HG03439 (cell line): ENCODE data around the gene GRIN1.

ENCODE experiments used
- ATAC-seq: cut with Tn5 transposase; IDR thresholded peaks from one replicate; pipeline ENCODE4 v1.9.1; 2021; ENCODE audit warnings: mild to moderate bottlenecking, moderate library complexity; ENCODE audit not compliant: unreplicated experiment

Gene GRIN1

DNA sequence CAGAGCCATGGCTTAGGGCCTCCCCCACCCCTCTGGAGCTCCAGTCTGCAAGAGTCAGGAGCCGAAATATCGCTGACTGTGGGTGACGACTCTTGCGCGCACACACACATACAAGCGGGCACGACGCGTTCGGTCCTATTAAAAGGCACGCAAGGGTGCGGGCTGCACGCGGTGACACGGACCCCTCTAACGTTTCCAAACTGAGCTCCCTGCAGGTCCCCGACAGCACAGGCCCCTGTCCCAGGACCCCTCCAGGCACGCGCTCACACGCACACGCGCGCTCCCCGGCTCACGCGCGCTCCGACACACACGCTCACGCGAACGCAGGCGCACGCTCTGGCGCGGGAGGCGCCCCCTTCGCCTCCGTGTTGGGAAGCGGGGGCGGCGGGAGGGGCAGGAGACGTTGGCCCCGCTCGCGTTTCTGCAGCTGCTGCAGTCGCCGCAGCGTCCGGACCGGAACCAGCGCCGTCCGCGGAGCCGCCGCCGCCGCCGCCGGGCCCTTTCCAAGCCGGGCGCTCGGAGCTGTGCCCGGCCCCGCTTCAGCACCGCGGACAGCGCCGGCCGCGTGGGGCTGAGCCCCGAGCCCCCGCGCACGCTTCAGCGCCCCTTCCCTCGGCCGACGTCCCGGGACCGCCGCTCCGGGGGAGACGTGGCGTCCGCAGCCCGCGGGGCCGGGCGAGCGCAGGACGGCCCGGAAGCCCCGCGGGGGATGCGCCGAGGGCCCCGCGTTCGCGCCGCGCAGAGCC is at the start of gene GRIN1:
Gene GRIN1, plus strand, starts transcription at position 433 of the 746 bp plus-strand sequence. CDS start 333 bp downstream, outside the sequence.
- ATAC-seq, result no peak

GRCh38 chr9:137089232-137089947 is 49.6 kb upstream of the GRIN1 start:
- ATAC-seq, result no peak

GRCh38 chr9:137095664-137096517 is 43.1 kb upstream of the GRIN1 start:
- peak; percentile 83 for ATAC-seq

- ATAC-seq, result no peak
Observed at GRCh38 chr9:137096785-137097546, 42.0 kb upstream of the GRIN1 start.

- no peak for ATAC-seq
Observed at GRCh38 chr9:137097761-137098462, 41.0 kb upstream of the GRIN1 start.

GRCh38 chr9:137099231-137099630 is 39.7 kb upstream of the GRIN1 start:
- no peak for ATAC-seq

DNA sequence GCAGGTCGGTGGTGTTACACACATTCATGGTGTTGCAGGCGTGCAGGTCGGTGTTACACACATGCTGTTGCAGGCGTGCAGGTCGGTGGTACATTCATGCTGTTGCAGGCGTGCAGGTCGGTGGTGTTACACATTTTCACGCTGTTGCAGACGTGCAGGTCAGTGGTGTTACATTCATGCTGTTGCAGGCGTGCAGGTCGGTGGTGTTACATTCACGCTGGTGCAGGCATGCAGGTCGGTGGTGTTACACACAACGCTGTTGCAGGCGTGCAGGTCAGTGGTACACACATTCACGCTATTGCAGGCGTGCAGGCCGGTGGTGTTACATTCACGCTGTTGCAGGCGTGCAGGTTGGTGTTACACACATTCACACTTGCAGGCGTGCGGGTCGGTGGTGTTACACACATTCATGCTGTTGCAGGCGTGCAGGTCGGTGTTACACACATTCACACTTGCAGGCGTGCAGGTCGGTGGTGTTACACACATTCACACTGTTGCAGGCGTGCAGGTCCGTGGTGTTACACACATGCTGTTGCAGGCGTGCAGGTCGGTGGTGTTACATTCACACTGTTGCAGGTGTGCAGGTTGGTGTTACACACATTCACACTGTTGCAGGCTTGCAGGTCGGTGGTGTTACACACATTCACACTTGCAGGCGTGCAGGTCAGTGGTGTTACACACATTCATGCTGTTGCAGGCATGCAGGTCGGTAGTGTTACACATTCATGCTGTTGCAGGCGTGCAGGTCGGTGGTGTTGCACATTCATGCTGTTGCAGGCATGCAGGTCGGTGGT is 35.6 kb upstream of the GRIN1 start:
- no peak for ATAC-seq

- no peak for ATAC-seq
Observed at GRCh38 chr9:137105814-137106661, 32.9 kb upstream of the GRIN1 start.

DNA sequence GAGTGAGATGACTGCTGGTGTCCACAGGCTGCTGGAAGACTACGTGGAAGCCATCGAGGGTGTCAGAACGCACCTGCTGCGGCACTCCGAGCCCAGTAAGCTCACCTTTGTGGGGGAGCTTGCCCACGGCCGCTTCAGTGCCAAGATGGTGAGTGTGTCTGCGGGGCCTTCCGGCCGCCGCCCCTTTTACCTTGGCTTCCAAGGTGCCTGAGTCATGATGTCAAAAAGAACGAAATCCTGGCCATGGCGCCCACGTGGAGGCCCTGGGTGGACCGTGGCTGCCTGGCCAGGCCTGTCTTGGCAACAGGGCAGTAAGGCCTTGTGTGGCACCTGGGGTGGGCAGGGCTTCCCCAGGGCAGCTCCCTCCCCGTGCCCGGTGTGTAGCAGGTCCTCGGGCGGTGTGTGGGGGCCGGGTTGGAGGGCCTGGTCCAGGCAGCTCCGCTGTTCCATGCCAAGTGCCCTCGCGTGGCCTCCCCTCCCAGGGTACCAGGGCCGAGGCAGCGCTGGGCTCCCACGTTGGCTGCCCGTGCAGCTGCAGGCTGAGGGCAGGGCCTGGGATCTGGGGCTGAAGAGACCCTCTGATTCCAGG is 32.2 kb upstream of the GRIN1 start:
- ATAC-seq, result no peak

GRCh38 chr9:137107312-137107921 is 31.5 kb upstream of the GRIN1 start:
- ATAC-seq, result no peak

- ATAC-seq, result no peak
Observed at GRCh38 chr9:137107982-137108381, 31.0 kb upstream of the GRIN1 start.

GRCh38 chr9:137108608-137109249 is 30.2 kb upstream of the GRIN1 start:
- no peak for ATAC-seq

GRCh38 chr9:137109250-137110146 is 29.5 kb upstream of the GRIN1 start:
- ATAC-seq, result no peak

GRCh38 chr9:137110147-137110910 is 28.6 kb upstream of the GRIN1 start:
- no peak for ATAC-seq
